Stimulated activated CD4-positive, alpha-beta T cell treated with anti-CD3 and anti-CD28 coated beads, Interleukin-15, amount 100 ng/mL, for 48 hours (primary cell): ENCODE data around the gene SLC7A10.

Experiments
- DNase-seq, 2 donors: peaks; one replicate each; pipeline ENCODE4 v3.0.0-alpha.2; 2020; ENCODE audit warnings: low read depth in 2 of 2

Gene SLC7A10

DNA sequence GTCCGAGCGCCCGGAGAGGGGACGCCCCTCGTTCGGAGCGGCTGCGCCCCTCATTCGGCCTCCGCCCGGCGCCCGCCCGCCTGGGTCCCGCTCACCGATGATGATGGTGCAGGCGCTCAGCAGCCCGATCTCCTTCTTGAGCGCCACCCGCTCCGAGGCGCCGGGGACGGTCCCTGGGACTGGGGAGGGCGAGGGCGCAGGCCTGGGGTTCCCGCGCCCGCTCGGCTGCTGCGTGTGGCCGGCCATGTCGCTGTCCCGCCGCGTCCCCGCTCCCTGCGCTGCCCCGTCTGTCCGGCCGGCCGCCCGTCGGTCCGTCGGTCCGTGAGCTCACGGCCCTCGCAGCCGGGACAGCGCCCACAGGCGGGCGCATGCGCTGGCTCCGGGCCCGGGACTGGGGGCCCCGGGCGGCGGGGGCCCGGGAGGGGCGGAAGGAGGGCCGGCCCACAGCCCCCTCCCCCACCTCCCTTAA lies at the start of gene SLC7A10:
TSS of gene SLC7A10 (minus strand) at position 393 of the 469 bp plus-strand sequence. CDS start at position 246, 147 bp downstream.
- no peak for DNase-seq

DNA sequence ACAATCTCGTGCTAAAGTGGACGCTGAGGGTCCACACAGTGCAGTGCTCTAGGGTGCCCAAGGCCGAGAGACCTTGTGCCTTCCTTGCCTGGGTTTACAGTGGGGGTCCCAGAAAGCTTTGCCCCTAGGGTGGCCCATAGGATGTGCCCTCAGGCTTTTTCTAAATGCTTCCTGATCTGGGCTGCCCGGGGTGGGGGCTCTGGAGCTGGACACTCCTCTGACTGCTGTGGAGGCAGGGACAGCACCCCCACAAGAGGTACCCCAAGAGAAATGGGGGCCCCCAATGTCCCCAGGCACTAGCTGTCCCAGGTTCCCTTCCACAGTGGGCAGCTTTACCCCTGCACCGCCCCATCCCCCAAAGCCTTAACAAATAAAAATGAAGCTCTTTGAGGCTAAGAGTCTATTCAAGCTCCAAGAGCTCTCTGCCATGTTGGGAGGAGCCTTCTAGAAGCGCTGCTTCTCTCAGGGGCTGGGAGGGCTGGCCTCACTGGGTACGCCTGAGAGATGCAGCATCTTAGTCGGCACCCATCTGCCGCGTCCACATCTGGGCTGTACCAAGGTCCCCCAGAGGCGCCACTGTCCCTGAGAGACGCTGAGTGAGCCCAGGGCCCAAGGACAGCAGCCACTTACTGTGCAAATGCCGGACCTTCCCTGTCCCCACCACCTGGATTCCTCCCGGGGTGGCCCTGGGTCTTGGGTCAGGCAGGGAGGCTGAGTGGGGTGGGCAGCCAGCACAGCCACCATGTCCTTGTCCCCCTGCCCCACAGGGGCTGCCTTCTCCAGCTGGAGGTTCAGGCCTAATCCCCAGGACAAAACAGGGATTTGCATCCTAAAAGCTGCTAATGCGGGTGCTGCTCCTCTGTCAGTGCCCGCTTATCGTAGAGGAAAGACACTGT lies 49.3 kb upstream of the SLC7A10 start:
- no peak for DNase-seq

GRCh38 chr19:33273881-33274662 lies 48.4 kb upstream of the SLC7A10 start:
- peak; percentile 37 to 40 for DNase-seq

DNA sequence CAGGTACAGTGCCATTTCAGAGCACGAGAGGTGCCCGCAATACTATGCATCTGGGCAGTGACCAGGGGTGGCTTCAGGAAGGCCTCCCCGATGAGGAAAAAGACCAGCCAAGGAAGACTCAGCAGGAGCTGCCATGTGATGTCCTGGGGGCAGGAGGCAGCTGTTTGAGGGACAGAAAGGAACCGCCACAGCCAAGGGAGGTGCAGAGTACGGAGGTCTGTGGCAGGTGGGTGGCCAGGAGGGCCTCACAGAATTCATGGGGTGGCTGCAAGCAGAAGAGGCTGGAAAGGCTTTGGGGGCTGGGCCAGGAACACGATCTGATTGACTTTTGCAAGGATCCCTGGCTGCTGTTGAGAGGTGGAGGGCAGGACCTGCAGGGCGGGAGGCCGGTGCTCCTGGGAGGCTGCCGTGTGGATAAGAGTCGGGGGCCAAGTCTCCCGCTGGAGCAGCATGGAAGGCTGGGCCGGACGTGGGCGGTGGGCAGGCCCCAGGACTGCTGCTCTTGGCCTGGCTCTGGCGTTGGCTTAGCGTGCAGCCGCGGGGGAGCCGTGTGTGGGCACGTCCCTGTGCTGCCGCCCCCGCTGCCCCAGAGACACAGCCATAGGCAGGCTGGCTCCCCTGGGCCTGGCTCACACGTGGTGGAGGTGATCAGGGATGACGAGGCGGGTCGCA lies 47.6 kb upstream of the SLC7A10 start:
- DNase-seq = no peak

GRCh38 chr19:33271246-33272021 lies 45.8 kb upstream of the SLC7A10 start:
- DNase-seq = no peak

DNA sequence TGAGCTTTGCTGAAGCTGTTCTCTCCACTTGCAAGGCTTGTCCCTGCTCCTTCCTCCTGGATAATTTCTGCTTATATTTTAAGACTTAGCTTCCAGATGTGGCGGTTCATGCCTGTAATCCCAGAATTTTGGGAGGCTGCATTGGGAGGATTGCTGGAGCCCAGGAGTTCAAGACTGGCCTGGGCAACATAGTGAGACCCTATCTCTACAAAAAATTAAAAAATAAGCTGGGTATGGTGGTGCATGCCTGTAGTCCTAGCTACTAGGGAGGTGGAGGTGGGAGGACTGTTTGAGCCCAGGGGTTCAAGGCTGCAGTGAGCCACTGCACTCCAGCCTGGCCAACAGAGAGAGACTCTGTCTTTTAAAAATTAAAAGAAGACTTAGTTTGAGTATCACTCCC lies 45.1 kb upstream of the SLC7A10 start:
- DNase-seq = no peak

- no peak for DNase-seq
Observed at GRCh38 chr19:33269016-33269415, 43.4 kb upstream of the SLC7A10 start.

DNA sequence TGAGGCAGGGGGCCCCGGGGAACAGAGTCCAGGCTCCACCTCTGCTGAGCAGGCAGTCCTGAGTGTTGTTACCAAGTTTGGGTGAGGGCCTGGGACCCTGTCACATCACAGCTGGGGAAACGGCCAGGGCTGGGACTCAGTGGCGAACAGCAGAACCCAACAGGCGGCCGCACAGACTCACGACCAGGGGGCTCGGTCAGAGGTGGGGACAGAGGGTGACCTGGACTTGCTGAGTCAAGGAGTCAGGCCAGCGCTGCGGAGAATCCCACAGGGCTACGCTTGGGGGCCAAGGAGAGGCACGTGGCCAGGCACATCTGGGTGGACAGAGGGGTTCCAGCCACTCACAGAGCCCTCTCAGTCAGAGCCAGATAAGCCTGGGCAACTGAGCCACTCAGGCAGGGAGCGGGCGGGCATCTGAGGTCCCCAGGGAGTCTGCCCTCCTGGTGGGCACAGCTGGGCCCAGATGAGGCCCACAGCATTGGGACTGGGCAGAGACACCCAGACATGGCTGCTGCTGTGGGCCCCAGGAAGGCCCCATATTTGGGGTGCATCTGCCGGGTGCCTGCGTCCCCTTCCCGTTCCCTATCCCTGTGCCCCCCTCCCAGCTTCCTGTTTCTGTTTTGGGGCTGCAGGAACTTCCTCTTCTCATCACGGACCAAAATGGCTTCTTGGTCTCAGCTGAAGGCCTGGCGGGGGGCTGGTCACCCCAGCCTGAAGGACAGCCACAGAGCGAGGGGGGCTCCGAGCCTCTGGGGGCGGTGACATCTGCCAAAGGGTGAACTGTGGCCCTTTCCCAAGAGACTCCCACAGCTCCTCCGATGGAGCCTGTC lies 42.7 kb upstream of the SLC7A10 start:
- DNase-seq = no peak

- DNase-seq = no peak
Observed at GRCh38 chr19:33267706-33268105, 42.1 kb upstream of the SLC7A10 start.

GRCh38 chr19:33266974-33267484 lies 41.4 kb upstream of the SLC7A10 start:
- no peak for DNase-seq

DNA sequence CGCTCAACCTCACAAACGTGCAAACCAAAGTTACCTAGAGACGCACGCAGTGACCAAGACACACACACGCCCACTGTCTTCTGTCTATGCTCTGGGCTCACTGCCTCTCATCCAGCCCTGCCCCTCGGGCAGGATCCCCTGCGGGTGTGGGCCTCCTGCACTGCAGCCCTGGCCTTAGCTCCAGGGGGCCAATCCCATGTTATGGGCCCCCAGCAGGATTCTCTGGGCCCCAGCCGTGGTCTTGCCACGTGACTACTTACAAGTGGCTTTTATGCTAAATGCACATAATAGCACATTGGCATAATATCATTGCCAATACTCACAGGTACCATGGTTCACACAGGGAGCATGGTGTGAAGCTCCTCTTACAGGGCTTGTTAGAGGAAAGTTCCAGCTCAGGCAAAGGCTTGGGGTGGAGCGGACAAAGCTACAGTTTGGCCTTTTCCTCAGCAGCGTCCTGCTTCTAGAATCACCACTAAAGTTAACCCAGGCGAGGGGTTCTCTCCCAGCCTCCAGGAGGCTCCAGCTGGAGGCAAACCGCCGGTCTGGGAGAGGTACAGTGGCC lies 39.3 kb upstream of the SLC7A10 start:
- no peak for DNase-seq

DNA sequence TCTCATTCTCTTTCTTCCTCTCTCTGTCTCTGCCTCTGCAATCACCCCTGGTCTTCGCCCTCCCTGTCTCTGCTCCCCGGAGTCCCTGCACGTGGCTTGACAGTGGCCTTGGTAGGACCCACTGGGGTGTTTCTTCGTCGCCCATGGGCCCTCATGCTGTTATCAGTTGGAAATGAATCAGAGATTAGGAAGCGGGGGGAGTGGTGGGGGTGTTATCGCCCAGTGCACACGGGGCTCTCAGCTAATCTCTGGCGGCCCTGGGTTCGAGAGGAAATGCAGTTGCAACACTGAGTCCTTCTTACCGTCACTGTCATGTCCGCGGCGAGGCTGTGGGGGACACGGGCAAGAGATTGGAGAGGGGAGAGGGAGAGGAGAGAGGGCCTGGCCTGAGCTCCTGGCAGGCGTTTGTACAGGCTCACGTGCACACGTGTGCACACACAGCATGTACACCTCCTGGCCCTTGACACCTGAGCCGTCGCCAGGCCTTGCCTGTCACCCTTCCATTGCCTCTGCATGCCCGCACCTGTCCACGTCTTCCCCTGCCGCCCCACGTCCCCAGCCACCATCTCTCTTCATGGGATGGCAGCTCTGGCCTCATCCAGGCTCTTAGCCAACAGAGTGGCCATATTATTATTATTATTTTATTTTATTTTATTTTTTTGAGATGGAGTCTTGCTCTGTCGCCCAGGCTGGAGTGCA lies 37.8 kb upstream of the SLC7A10 start:
- no peak for DNase-seq

- no peak for DNase-seq
Observed at GRCh38 chr19:33261511-33262189, 36.0 kb upstream of the SLC7A10 start.

GRCh38 chr19:33260628-33261418 lies 35.2 kb upstream of the SLC7A10 start:
- DNase-seq = no peak

GRCh38 chr19:33259539-33259938 lies 33.9 kb upstream of the SLC7A10 start:
- DNase-seq = no peak

GRCh38 chr19:33257828-33258227 lies 32.2 kb upstream of the SLC7A10 start:
- no peak for DNase-seq

DNA sequence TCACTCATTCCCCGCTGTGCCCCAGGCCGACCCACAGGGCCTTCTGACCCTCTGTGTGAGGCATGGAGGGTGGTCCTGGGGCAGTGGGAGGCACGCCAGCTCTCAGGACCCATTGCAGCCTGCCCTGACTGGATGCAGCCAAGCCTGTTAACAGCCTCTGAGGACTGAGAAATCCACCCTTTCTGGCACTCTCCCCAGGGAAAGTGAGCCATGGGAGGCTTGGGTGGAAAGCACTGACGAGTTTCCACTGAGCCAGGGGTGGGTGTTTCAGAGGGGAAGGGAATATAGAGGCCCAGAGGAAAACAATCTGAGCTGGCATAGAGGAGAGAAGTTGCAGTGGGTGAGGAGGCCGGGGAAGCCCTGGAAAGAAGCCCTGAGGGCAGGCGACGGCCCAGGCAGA lies 30.6 kb upstream of the SLC7A10 start:
- no peak for DNase-seq

- no peak for DNase-seq
Observed at GRCh38 chr19:33255781-33256180, 30.1 kb upstream of the SLC7A10 start.
